ENCODE results near the gene LRRC3.

The LRRC3 gene

GRCh38 chr21:44438531-44439210, 16.6 kb upstream of the LRRC3 start:
- no peak for DNase-seq (ENCODE audit: low read depth in 2 of 2, low spot score in 1 of 2)

- DNase-seq (ENCODE audit: low read depth in 2 of 2, low spot score in 1 of 2), result no peak
These were observed 16.1 kb upstream of the LRRC3 start for GRCh38 chr21:44439211-44439600.

- no peak for DNase-seq (ENCODE audit: low read depth in 2 of 2, low spot score in 1 of 2)
These were observed 14.9 kb upstream of the LRRC3 start for GRCh38 chr21:44440241-44441040.

- DNase-seq (ENCODE audit: low read depth in 2 of 2, low spot score in 1 of 2), result no peak
These were observed 14.3 kb upstream of the LRRC3 start for GRCh38 chr21:44441041-44441400.

- no peak for DNase-seq (ENCODE audit: low read depth in 2 of 2, low spot score in 1 of 2)
These were observed 13.6 kb upstream of the LRRC3 start for GRCh38 chr21:44441581-44442265.

- no peak for DNase-seq (ENCODE audit: low read depth in 2 of 2, low spot score in 1 of 2)
These were observed 12.8 kb upstream of the LRRC3 start for GRCh38 chr21:44442266-44443125.

GRCh38 chr21:44443291-44443890, 11.9 kb upstream of the LRRC3 start:
- no peak for DNase-seq (ENCODE audit: low read depth in 2 of 2, low spot score in 1 of 2)

GRCh38 chr21:44443891-44444285, 11.4 kb upstream of the LRRC3 start:
- no peak for DNase-seq (ENCODE audit: low read depth in 2 of 2, low spot score in 1 of 2)

- DNase-seq (ENCODE audit: low read depth in 2 of 2, low spot score in 1 of 2), result no peak
These were observed 10.9 kb upstream of the LRRC3 start for GRCh38 chr21:44444286-44444931.

GRCh38 chr21:44445145-44445812, 10.0 kb upstream of the LRRC3 start:
- no peak for DNase-seq (ENCODE audit: low read depth in 2 of 2, low spot score in 1 of 2)

GRCh38 chr21:44448651-44449131, 6.6 kb upstream of the LRRC3 start:
- no peak for DNase-seq (ENCODE audit: low read depth in 2 of 2, low spot score in 1 of 2)

- no peak for DNase-seq (ENCODE audit: low read depth in 2 of 2, low spot score in 1 of 2)
These were observed 5.6 kb upstream of the LRRC3 start for GRCh38 chr21:44449473-44450363.

- no peak for DNase-seq (ENCODE audit: low read depth in 2 of 2, low spot score in 1 of 2)
These were observed 4.9 kb upstream of the LRRC3 start for GRCh38 chr21:44450402-44450801.

- DNase-seq (ENCODE audit: low read depth in 2 of 2, low spot score in 1 of 2), result no peak
These were observed 4.3 kb upstream of the LRRC3 start for GRCh38 chr21:44450999-44451398.

GRCh38 chr21:44453120-44453519, 2.2 kb upstream of the LRRC3 start:
- DNase-seq (ENCODE audit: low read depth in 2 of 2, low spot score in 1 of 2), result no peak

GRCh38 chr21:44454058-44454457, 1.3 kb upstream of the LRRC3 start:
- no peak for DNase-seq (ENCODE audit: low read depth in 2 of 2, low spot score in 1 of 2)

GRCh38 chr21:44455524-44456213, 359 bp downstream of the LRRC3 start:
- no peak for DNase-seq (ENCODE audit: low read depth in 2 of 2, low spot score in 1 of 2)
